Measurements from ENCODE around the gene PHETA2. TPM values are rescaled to one million over a fixed set of nuclear protein-coding genes. Genes with fewer than 3 reads are reported as not detected.

The PHETA2 gene
- total and polyA plus RNA-seq, 2 of the 8 experiments (the other 6 are each of a cell fraction or from before 2014, with no cell fraction given) = 7.4 to 7.6 TPM

- WGBS, 2 experiments (ENCODE audit: extremely low coverage in 1 of 2, insufficient coverage in 1 of 2, insufficient read length in 1 of 2, insufficient replicate concordance in 2 of 2, low coverage in 1 of 2, low lambda C conversion rate in 2 of 2, missing lambda C conversion rate in 1 of 2) = 94% methylated on average over 9 of the region's 10 CpGs; no CpG with 5 or more reads in 1 of the 2 experiments
- POLR2A ChIA-PET (ENCODE audit: partially characterized antibody) = interaction anchor here (0.9 to 1.1 kb wide), 2 partner anchors 9 to 13 kb away, joined by 3 to 5 read pairs; no protein-coding TSS in a partner anchor
- TF ChIP-seq NRF1 (IDR thresholded peaks at IDR 0.05; ENCODE audit: low read depth, low read length) (no peak), ATF3 (IDR thresholded peaks at IDR 0.05; ENCODE audit: insufficient read depth, low read depth, low read length) (no peak), CTCF (IDR thresholded peaks at IDR 0.05; ENCODE audit: control extremely low read depth in 1 of 3, insufficient read depth in 1 of 3, low read depth in 1 of 3, low read length in 3 of 3) (no peak), GTF2F1 (IDR thresholded peaks at IDR 0.05; ENCODE audit: borderline replicate concordance, low read depth, low read length) (no peak), JUN (IDR thresholded peaks at IDR 0.05; ENCODE audit: low read depth, low read length) (no peak), SIX5 (IDR thresholded peaks at IDR 0.05; ENCODE audit: low read depth, low read length) (no peak), HDAC6 (IDR thresholded peaks at IDR 0.05; ENCODE audit: low read depth, low read length) (no peak), CHD1 (IDR thresholded peaks at IDR 0.05; ENCODE audit: low read depth, low read length) (no peak), MAX (IDR thresholded peaks at IDR 0.05) (no peak), JUND (IDR thresholded peaks at IDR 0.05; ENCODE audit: low read length) (no peak), RBBP5 (IDR thresholded peaks at IDR 0.05; ENCODE audit: borderline replicate concordance, low read depth, low read length) (no peak)
Measured at GRCh38 chr22:42066937-42067336, 7.1 kb upstream of the PHETA2 start.

More at GRCh38 chr22:42066937-42067336, 7.1 kb upstream of the PHETA2 start:
- Histone ChIP-seq H3K23me2 (ENCODE audit: low read depth, low read length) (peaks cover 8% of the 10 kb centered on the region; the same call in 1 of the 2 replicates), H4K91ac (replicated peaks; ENCODE audit: insufficient read length, low read length) (no peak overlapping the region), H3K36me3 (ENCODE audit: control insufficient read depth in 2 of 4, insufficient read depth in 4 of 4, low read length in 3 of 4) (no peaks in the 10 kb centered on the region; a peak in 2 of 8 replicates), H3K27me3 (replicated peaks in 1 of 4; ENCODE audit: control insufficient read depth in 3 of 4, extremely low read depth in 1 of 4, insufficient read depth in 3 of 4, low read length in 3 of 4) (no peaks in the 10 kb centered on the region; a peak in 2 of 7 replicates), H2AFZ (ENCODE audit: low read length) (no peak overlapping the region), H2BK5ac (ENCODE audit: low read depth, low read length) (no peak overlapping the region), H3K23ac (ENCODE audit: insufficient read length) (no peak overlapping the region), H2BK15ac (ENCODE audit: low read length) (no peak overlapping the region), H3K27ac (ENCODE audit: low read depth, low read length) (no peak overlapping the region), H3K79me2 (ENCODE audit: control insufficient read depth in 1 of 2, insufficient read depth in 2 of 2, low read length in 2 of 2) (no peaks in the 10 kb centered on the region), H2BK20ac (ENCODE audit: low read length) (no peak overlapping the region), H4K5ac (ENCODE audit: insufficient read length, low read depth, low read length) (no peak overlapping the region), H3K4me3 (ENCODE audit: extremely low read depth in 1 of 4, insufficient read depth in 2 of 4, low read depth in 3 of 4, low read length in 4 of 4) (no peak overlapping the region), H3K4ac (replicated peaks; ENCODE audit: insufficient read length, low read depth, low read length) (no peak overlapping the region), H3K9me3 (ENCODE audit: insufficient read depth in 2 of 2, low read depth in 1 of 2, low read length in 1 of 2) (no peaks in the 10 kb centered on the region), H3K9ac (replicated peaks in 1 of 4; ENCODE audit: extremely low read depth in 1 of 4, low read depth in 3 of 4, low read length in 3 of 4) (no peak overlapping the region), H3K56ac (replicated peaks; ENCODE audit: insufficient read length, low read depth, low read length) (no peak overlapping the region), H3K4me2 (ENCODE audit: insufficient read depth in 1 of 2, low read depth in 2 of 2, low read length in 2 of 2) (no peak overlapping the region), H2BK12ac (ENCODE audit: low read depth, low read length) (no peak overlapping the region), H4K8ac (ENCODE audit: extremely low read depth, insufficient read depth, low read length) (no peak overlapping the region), H2AK5ac (ENCODE audit: low read depth, low read length) (no peak overlapping the region), H4K20me1 (replicated peaks in 1 of 2; ENCODE audit: control insufficient read depth in 1 of 2, insufficient read depth in 2 of 2, low read length in 2 of 2) (peaks cover 0 to 3% of the 10 kb centered on the region in 2 experiments), H3K14ac (ENCODE audit: insufficient read length) (no peak overlapping the region), H2BK120ac (replicated peaks; ENCODE audit: low read depth, low read length) (no peak overlapping the region), H3K4me1 (replicated peaks in 1 of 4; ENCODE audit: control insufficient read depth in 3 of 4, insufficient read depth in 4 of 4, low read length in 3 of 4) (peaks cover 0 to 26% (median 13%) of the 10 kb centered on the region in 4 experiments; a peak in 6 of 7 replicates), H3K18ac (ENCODE audit: extremely low read depth, low read length) (no peak overlapping the region), H3K79me1 (ENCODE audit: low read depth, low read length) (no peaks in the 10 kb centered on the region)
- DNase-seq (ENCODE audit: low read depth in 1 of 2, low spot score in 2 of 2) (no peak), FAIRE-seq (no peak)
- CTCF ChIA-PET (ENCODE audit: partially characterized antibody) = interaction anchor here (0.5 to 1.1 kb wide), 2 partner anchors 50 to 1857 kb away, joined by 3 to 5 read pairs; partner anchors contain the start of gene PNPLA3

Data from H1 (cell line).